GM12878 (cell line): ENCODE data around the gene NDRG2. TPM values are rescaled to one million over a fixed set of nuclear protein-coding genes. Genes with fewer than 3 reads are reported as not detected.

ENCODE experiments used
- ATAC-seq: fragments of 200-7000 bp; cut with Tn5 transposase; 3 replicates; pipeline ENCODE4 v1.9.1; 2020; ENCODE audit warnings: mild to moderate bottlenecking, moderate library complexity
- BruUV-seq: library from RNA; stranded (reverse); fragments of 400-500 nt; replicated peaks from 2 replicates; lab custom pipeline; 2021; lab: Mats Ljungman, UMichigan
- CTCF ChIA-PET: fragments of 300-600 bp; sonication (Branson Sonifier 250); formaldehyde crosslinking; extraction: SDS; loops from one replicate; lab custom pipeline; 2021; ENCODE audit warnings: inconsistent platforms; lab: Yijun Ruan, JAX
- POLR2A ChIA-PET: fragments of 350-600 bp; formaldehyde crosslinking; extraction: SDS; loops from one replicate; lab custom pipeline; 2021; ENCODE audit warnings: inconsistent platforms; lab: Charles Lee
- RAD21 ChIA-PET: fragments of 300-600 bp; sonication (Branson Sonifier 250); formaldehyde crosslinking; loops from one replicate; lab custom pipeline; 2023; ENCODE audit warnings: antibody characterized with exemption; ENCODE audit not compliant: unreplicated experiment; lab: Charles Lee
- SMC1A ChIA-PET: fragments of 300-600 bp; sonication (Branson Sonifier 250); formaldehyde crosslinking; loops from one replicate; lab custom pipeline; 2023; ENCODE audit not compliant: unreplicated experiment, uncharacterized antibody; lab: Charles Lee
- DNase-seq: peaks from one replicate; pipeline ENCODE4 v3.0.0-alpha.2; 2011; ENCODE audit warnings: low read depth, low spot score
- FAIRE-seq: peaks from 3 replicates; lab custom pipeline; 2011; peaks lifted over from hg19 to GRCh38; lab: Jason Lieb, UNC
- H2AFZ ChIP-seq: 2 replicates; pipeline ENCODE4 v1.6.0; 2011; ENCODE audit warnings: low read depth, low read length, control low read depth; ENCODE audit not compliant: control insufficient read depth
- H3K27ac ChIP-seq: 2 replicates; pipeline ENCODE4 v1.5.1; 2011; ENCODE audit warnings: control low read depth; ENCODE audit not compliant: control insufficient read depth, insufficient read depth
- H3K27me3 ChIP-seq, 2 experiments: replicated peaks in 1 of 2; 2 replicates each; pipeline versions ENCODE4 v1.6.0 to v1.6.1; 2011; ENCODE audit warnings: low read length in 1 of 2; ENCODE audit not compliant: control insufficient read depth in 2 of 2, insufficient read depth in 2 of 2
- H3K36me3 ChIP-seq, 2 experiments: 2 replicates each; pipeline ENCODE4 v1.5.1; 2011; ENCODE audit warnings: low read length in 1 of 2; ENCODE audit not compliant: control insufficient read depth in 2 of 2, insufficient read depth in 2 of 2
- H3K4me1 ChIP-seq: 2 replicates; pipeline ENCODE4 v1.6.1; 2011; ENCODE audit warnings: mild to moderate bottlenecking, low read length, moderate library complexity, mixed read lengths; ENCODE audit not compliant: control insufficient read depth, insufficient read depth
- H3K4me2 ChIP-seq: 2 replicates; pipeline ENCODE4 v1.6.0; 2011; ENCODE audit warnings: control low read depth; ENCODE audit not compliant: control insufficient read depth, insufficient read depth
- H3K4me3 ChIP-seq: fragments of 200-600 bp; sonication (generic); 2 replicates; pipeline ENCODE4 v1.5.1; 2016
- H3K79me2 ChIP-seq: 2 replicates; pipeline ENCODE4 v1.6.0; 2011; ENCODE audit warnings: low read length; ENCODE audit not compliant: control insufficient read depth, insufficient read depth
- H3K9ac ChIP-seq: 2 replicates; pipeline ENCODE4 v1.8.0; 2011; ENCODE audit warnings: low read length, control low read depth, mixed read lengths; ENCODE audit not compliant: control insufficient read depth, insufficient read depth
- H3K9me3 ChIP-seq: replicated peaks from 3 replicates; pipeline ENCODE4 v1.5.1; 2011; ENCODE audit warnings: mild to moderate bottlenecking, low read length; ENCODE audit not compliant: control insufficient read depth, insufficient read depth
- H4K20me1 ChIP-seq: 2 replicates; pipeline ENCODE4 v1.6.0; 2011; ENCODE audit not compliant: control insufficient read depth, insufficient read depth
- CHD1 ChIP-seq: IDR thresholded peaks from 2 replicates; pipeline ENCODE4 v1.6.1; 2012; ENCODE audit warnings: low read depth, low read length, improper control_type of control experiment
- CHD4 ChIP-seq: fragments of 200-600 bp; sonication (generic); IDR thresholded peaks from 2 replicates; pipeline ENCODE4 v1.6.1; 2016; ENCODE audit warnings: mild to moderate bottlenecking
- ETV6 ChIP-seq, 2 experiments: fragments of 450-650 bp in 1 of 2; IDR thresholded peaks in 1 of 2; conservative IDR thresholded peaks in 1 of 2; 2 replicates each; pipeline ENCODE4 v1.6.1; 2014; ENCODE audit warnings: antibody characterized with exemption in 1 of 2, borderline replicate concordance in 1 of 2, low read depth in 1 of 2, mild to moderate bottlenecking in 1 of 2, moderate library complexity in 1 of 2
- HDAC2 ChIP-seq: fragments of 200-600 bp; sonication (generic); IDR thresholded peaks from 2 replicates; pipeline ENCODE4 v1.6.1; 2017
- IRF4 ChIP-seq: IDR thresholded peaks from 2 replicates; pipeline ENCODE4 v1.6.1; 2011; ENCODE audit warnings: low read depth, low read length
- IRF5 ChIP-seq: fragments of 450-650 bp; IDR thresholded peaks from 2 replicates; pipeline ENCODE4 v1.6.1; 2017; ENCODE audit warnings: borderline replicate concordance
- PAX5 ChIP-seq: IDR thresholded peaks from 2 replicates; pipeline ENCODE4 v1.6.1; 2011; ENCODE audit warnings: low read depth, low read length, borderline replicate concordance
- SPI1 ChIP-seq: IDR thresholded peaks from 2 replicates; pipeline ENCODE4 v1.6.1; 2011; ENCODE audit warnings: low read depth, mild to moderate bottlenecking, low read length, moderate library complexity, borderline replicate concordance; ENCODE audit not compliant: insufficient read depth
- TARDBP ChIP-seq: IDR thresholded peaks from 2 replicates; pipeline ENCODE4 v1.6.1; 2016; ENCODE audit warnings: borderline replicate concordance
- TBL1XR1 ChIP-seq: IDR thresholded peaks from 2 replicates; pipeline ENCODE4 v1.6.1; 2012; ENCODE audit warnings: low read depth, low read length, improper control_type of control experiment
- ZNF592 ChIP-seq: fragments of 450-650 bp; IDR thresholded peaks from 2 replicates; pipeline ENCODE4 v1.6.1; 2017; ENCODE audit warnings: mild to moderate bottlenecking, moderate library complexity
- WGBS: methylation state at CpG from one replicate; pipeline ENCODE4 v1.1.6; 2016; ENCODE audit warnings: low lambda C conversion rate; ENCODE audit not compliant: insufficient replicate concordance, insufficient coverage; ENCODE audit errors: missing lambda C conversion rate; 5-methylcytosine and 5-hydroxymethylcytosine counted together
- in situ Hi-C: fragments of 300-500 bp; cut with MboI; formaldehyde crosslinking; loops from 9 replicates; pipeline ENCODE4 v1.14.3; 2018; ENCODE audit warnings: mixed read lengths
- intact Hi-C: fragments of 100-400 bp; cut with micrococcal nuclease; formaldehyde crosslinking; loops from one replicate; pipeline ENCODE4 v1.14.2; 2022; ENCODE audit not compliant: unreplicated experiment
- polyA plus RNA-seq, 11 experiments: library from polyadenylated mRNA; depleted of rRNA in 4 of 11; unstranded in 6 of 11; stranded (reverse) in 5 of 11; fragments of >200 nt; fragmentation: Nextera tagmentation in 4 of 11; fragmentation: Illumina TruSeq in 1 of 11; extraction: Ambion mirVana in 4 of 11; extraction: Trizol in 1 of 11; gene quantifications; 1 replicate in 1 of 11; 2 replicates in 10 of 11; pipeline versions ENCODE4 v1.2.1 to v1.2.3, GENCODE V29; 2011 to 2016; ENCODE audit warnings: inconsistent platforms in 2 of 11, missing spikeins in 2 of 11, low read depth in 1 of 11
- total RNA-seq, 4 experiments: library from RNA; depleted of rRNA in 3 of 4; stranded (reverse); fragments of >200 nt in 3 of 4; fragmentation: Illumina TruSeq in 1 of 4; extraction: Trizol in 1 of 4; gene quantifications; 2 replicates each; pipeline versions ENCODE4 v1.2.1 to v1.2.3, GENCODE V29; 2013 to 2021
- TF ChIP-seq, protein P1 (sequence below): fragments of 450-650 bp; IDR thresholded peaks from 2 replicates; pipeline ENCODE4 v1.6.1; 2018; ENCODE audit warnings: borderline replicate concordance, mild to moderate bottlenecking; ENCODE audit not compliant: partially characterized antibody

Gene NDRG2
- total and polyA plus RNA-seq, 10 of the 15 experiments (the other 5 are each of a cell fraction or from before 2014, with no cell fraction given), result 0.15 to 0.49 TPM; not detected in 8

- no peak for TF ChIP-seq IRF5
These were observed 27.3 kb downstream of the NDRG2 start (continued) for GRCh38 chr14:20997564-20997963.

- Histone ChIP-seq H3K4me3 (no peak overlapping the region), H2AFZ (no peak overlapping the region), H3K9ac (no peak overlapping the region), H3K27ac (no peak overlapping the region), H3K79me2 (no peaks in the 10 kb centered on the region), H3K4me1 (no peaks in the 10 kb centered on the region), H3K27me3 (no peaks in the 10 kb centered on the region), H3K4me2 (no peak overlapping the region), H3K36me3 (peaks cover 5 to 15% of the 10 kb centered on the region in 2 experiments), H3K9me3 (no peaks in the 10 kb centered on the region), H4K20me1 (no peaks in the 10 kb centered on the region)
- 76% methylated on average over 3 of the region's 4 CpGs for WGBS
- FAIRE-seq, result no peak
- no peak for ATAC-seq
- ChIA-PET RAD21 (no interaction called here), POLR2A (interaction anchor here (0.6 kb wide), 1 partner anchor 23 kb away, joined by 5 read pairs; no protein-coding TSS in a partner anchor), CTCF (interaction anchor here (0.8 to 2.2 kb wide), 5 partner anchors 8 to 108 kb away, joined by 3 to 17 read pairs (median 3); no protein-coding TSS in a partner anchor), SMC1A (interaction anchor here (0.6 kb wide), 1 partner anchor 251 kb away, joined by 4 read pairs; no protein-coding TSS in a partner anchor)
- TF ChIP-seq TBL1XR1 (no peak), CHD4 (no peak), HDAC2 (no peak), TARDBP (no peak), CHD1 (no peak), SPI1 (no peak), PAX5 (no peak), IRF4 (no peak), ZNF592 (no peak), ETV6 (conservative IDR thresholded peaks at IDR 0.05 in 1 of 2, IDR thresholded peaks at IDR 0.05 in 1 of 2; ENCODE audit: borderline replicate concordance in 1 of 2, low read depth in 1 of 2) (no peak)
- TF ChIP-seq, protein P1, sequence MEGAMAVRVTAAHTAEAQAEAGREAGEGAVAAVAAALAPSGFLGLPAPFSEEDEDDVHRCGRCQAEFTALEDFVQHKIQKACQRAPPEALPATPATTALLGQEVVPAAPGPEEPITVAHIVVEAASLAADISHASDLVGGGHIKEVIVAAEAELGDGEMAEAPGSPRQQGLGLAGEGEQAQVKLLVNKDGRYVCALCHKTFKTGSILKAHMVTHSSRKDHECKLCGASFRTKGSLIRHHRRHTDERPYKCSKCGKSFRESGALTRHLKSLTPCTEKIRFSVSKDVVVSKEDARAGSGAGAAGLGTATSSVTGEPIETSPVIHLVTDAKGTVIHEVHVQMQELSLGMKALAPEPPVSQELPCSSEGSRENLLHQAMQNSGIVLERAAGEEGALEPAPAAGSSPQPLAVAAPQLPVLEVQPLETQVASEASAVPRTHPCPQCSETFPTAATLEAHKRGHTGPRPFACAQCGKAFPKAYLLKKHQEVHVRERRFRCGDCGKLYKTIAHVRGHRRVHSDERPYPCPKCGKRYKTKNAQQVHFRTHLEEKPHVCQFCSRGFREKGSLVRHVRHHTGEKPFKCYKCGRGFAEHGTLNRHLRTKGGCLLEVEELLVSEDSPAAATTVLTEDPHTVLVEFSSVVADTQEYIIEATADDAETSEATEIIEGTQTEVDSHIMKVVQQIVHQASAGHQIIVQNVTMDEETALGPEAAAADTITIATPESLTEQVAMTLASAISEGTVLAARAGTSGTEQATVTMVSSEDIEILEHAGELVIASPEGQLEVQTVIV, result no peak
- BruUV-seq, result no TSS peak
- DNase-seq, result no peak
- intact Hi-C loops, result no loop called here
- in situ Hi-C loops, result no loop called here
These were observed 27.7 kb downstream of the NDRG2 start for GRCh38 chr14:20997115-20997514.
